ENCODE results near the gene GTPBP3.

DNA sequence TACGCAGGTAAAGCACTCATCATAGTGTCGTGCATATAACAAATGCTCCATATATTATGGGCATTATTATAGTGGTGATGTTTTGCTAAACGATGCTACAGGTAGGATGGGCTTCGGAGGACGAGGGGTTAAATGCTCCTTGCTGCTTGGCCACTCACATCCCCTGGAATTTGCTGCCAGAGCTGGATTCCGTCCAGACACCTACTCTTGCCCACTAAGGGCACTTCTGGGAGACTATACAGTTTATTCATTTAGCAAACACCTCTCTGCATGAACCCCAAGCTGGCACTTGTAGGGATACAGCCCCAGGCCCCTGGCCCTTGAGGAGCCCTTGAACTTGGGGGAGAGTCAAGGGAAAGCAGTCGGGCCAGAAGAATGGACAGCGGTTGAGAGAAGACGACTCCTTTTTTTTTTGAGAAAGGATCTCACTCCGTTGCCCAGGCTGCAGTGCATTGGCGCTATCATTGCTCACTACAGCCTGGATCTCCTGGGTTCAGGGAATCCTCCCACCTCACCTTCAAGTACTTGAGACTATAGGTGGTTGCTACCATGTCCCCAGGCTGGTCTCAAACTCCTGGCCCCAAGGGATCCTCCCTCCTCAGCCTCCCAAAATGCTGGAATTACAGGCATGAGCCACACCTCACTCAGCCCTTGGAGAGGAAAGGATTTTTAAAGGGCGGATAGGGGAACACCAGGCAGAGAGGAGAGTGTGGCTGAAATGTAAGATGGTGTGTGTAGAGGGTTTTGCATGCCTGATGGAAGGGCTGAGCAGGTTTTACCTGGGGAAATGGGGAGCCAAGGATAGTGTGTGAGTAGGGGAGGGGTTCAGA, 32.8 kb upstream of the GTPBP3 start:
- no peak for TF ChIP-seq EZH2phosphoT487 (IDR thresholded peaks at IDR 0.05; ENCODE audit: insufficient read depth, low read depth)
- no peak for TF ChIP-seq EZH2 (IDR thresholded peaks at IDR 0.05; ENCODE audit: insufficient read depth, poor library complexity, severe bottlenecking)

Data from GM23248 (cell line).